IMR-90 (cell line): ENCODE results near the gene ANKFN1. TPM values are rescaled to one million over a fixed set of nuclear protein-coding genes. Genes with fewer than 3 reads are reported as not detected.
A peak's percentile ranks its signal among the peaks of the same experiment; 100 is the strongest.

ENCODE experiments used
- ATAC-seq: fragments of 200-7000 bp; cut with Tn5 transposase; 2 replicates; pipeline ENCODE4 v1.9.1; 2020; ENCODE audit warnings: low read depth, mild to moderate bottlenecking, moderate library complexity
- BruUV-seq: library from RNA; stranded (reverse); fragments of 400-500 nt; replicated peaks from 2 replicates; lab custom pipeline; 2021; lab: Mats Ljungman, UMichigan
- CTCF ChIA-PET: fragments of 300-600 bp; formaldehyde crosslinking; extraction: SDS; loops from one replicate; lab custom pipeline; 2021; ENCODE audit warnings: antibody characterized with exemption; lab: Yijun Ruan, JAX
- POLR2A ChIA-PET: fragments of 300-600 bp; sonication (Branson Sonifier 250); formaldehyde crosslinking; loops from one replicate; lab custom pipeline; 2022; ENCODE audit warnings: antibody characterized with exemption; ENCODE audit not compliant: unreplicated experiment; lab: Charles Lee
- DNase-seq: peaks from one replicate; pipeline ENCODE4 v3.0.0; 2013
- H2AFZ ChIP-seq: replicated peaks from 2 replicates; pipeline ENCODE3; 2013; ENCODE audit warnings: low read length, mild to moderate bottlenecking; ENCODE audit not compliant: poor library complexity
- H2AK5ac ChIP-seq: 2 replicates; pipeline ENCODE4 v1.6.1; 2013; ENCODE audit warnings: low read depth, low read length, inconsistent platforms
- H2AK9ac ChIP-seq: replicated peaks from 2 replicates; pipeline ENCODE3; 2013; ENCODE audit warnings: mild to moderate bottlenecking, low read depth, low read length, moderate library complexity; ENCODE audit not compliant: poor library complexity
- H2BK120ac ChIP-seq: 2 replicates; pipeline ENCODE4 v1.6.1; 2013; ENCODE audit warnings: low read depth, low read length, inconsistent platforms
- H2BK15ac ChIP-seq: 3 replicates; pipeline ENCODE4 v1.6.1; 2013; ENCODE audit warnings: low read depth, low read length, inconsistent platforms
- H2BK20ac ChIP-seq: 2 replicates; pipeline ENCODE4 v1.6.1; 2013; ENCODE audit warnings: low read depth, mild to moderate bottlenecking, inconsistent platforms, low read length, moderate library complexity
- H2BK5ac ChIP-seq: 2 replicates; pipeline ENCODE4 v1.6.1; 2013; ENCODE audit warnings: mild to moderate bottlenecking, low read depth, low read length, inconsistent platforms; ENCODE audit not compliant: poor library complexity, severe bottlenecking
- H3K14ac ChIP-seq: replicated peaks from 2 replicates; pipeline ENCODE4 v1.6.1; 2013; ENCODE audit warnings: low read depth, low read length, inconsistent platforms
- H3K18ac ChIP-seq: 2 replicates; pipeline ENCODE4 v1.6.1; 2013; ENCODE audit warnings: low read depth, low read length, control low read depth
- H3K23ac ChIP-seq: 2 replicates; pipeline ENCODE4 v1.6.1; 2013; ENCODE audit warnings: low read depth, low read length, inconsistent platforms
- H3K27ac ChIP-seq: 2 replicates; pipeline ENCODE4 v1.5.1; 2013; ENCODE audit warnings: mild to moderate bottlenecking, control low read depth, low read length; ENCODE audit not compliant: insufficient read depth
- H3K27me3 ChIP-seq: 2 replicates; pipeline ENCODE4 v1.6.1; 2013; ENCODE audit warnings: low read length; ENCODE audit not compliant: control insufficient read depth, insufficient read depth
- H3K36me3 ChIP-seq: 2 replicates; pipeline ENCODE4 v1.6.1; 2013; ENCODE audit warnings: low read length, mixed read lengths; ENCODE audit not compliant: control insufficient read depth, insufficient read depth
- H3K4ac ChIP-seq: 2 replicates; pipeline ENCODE4 v1.6.1; 2013; ENCODE audit warnings: low read depth, low read length, inconsistent platforms
- H3K4me1 ChIP-seq: 2 replicates; pipeline ENCODE4 v1.6.1; 2013; ENCODE audit warnings: low read length, mixed read lengths; ENCODE audit not compliant: control insufficient read depth, insufficient read depth
- H3K4me2 ChIP-seq: 2 replicates; pipeline ENCODE4 v1.6.1; 2013; ENCODE audit warnings: low read depth, mild to moderate bottlenecking, control low read depth, low read length, moderate library complexity
- H3K4me3 ChIP-seq: 2 replicates; pipeline ENCODE4 v1.5.1; 2013; ENCODE audit warnings: low read depth, mild to moderate bottlenecking, control low read depth, low read length, moderate library complexity; ENCODE audit not compliant: insufficient read depth
- H3K56ac ChIP-seq: 2 replicates; pipeline ENCODE4 v1.6.1; 2013; ENCODE audit warnings: low read length, inconsistent platforms; ENCODE audit not compliant: insufficient read depth; ENCODE audit errors: extremely low read depth
- H3K79me1 ChIP-seq, 2 experiments: 2 replicates each; pipeline ENCODE4 v1.6.1; 2013; ENCODE audit warnings: low read length in 2 of 2, inconsistent platforms in 1 of 2, low read depth in 1 of 2
- H3K9ac ChIP-seq: 2 replicates; pipeline ENCODE4 v1.6.1; 2013; ENCODE audit warnings: low read depth, low read length, control low read depth
- H3K9me1 ChIP-seq: 2 replicates; pipeline ENCODE4 v1.6.1; 2013; ENCODE audit warnings: low read length, inconsistent platforms; ENCODE audit not compliant: insufficient read depth
- H3K9me3 ChIP-seq: 2 replicates; pipeline ENCODE4 v1.6.1; 2013; ENCODE audit warnings: low read length; ENCODE audit not compliant: control insufficient read depth, insufficient read depth
- H4K20me1 ChIP-seq: 2 replicates; pipeline ENCODE4 v1.6.1; 2013; ENCODE audit warnings: low read length, inconsistent platforms; ENCODE audit not compliant: insufficient read depth
- H4K5ac ChIP-seq: 2 replicates; pipeline ENCODE4 v1.6.1; 2013; ENCODE audit warnings: mild to moderate bottlenecking, low read depth, low read length, control low read depth
- H4K8ac ChIP-seq, 2 experiments: 2 replicates each; pipeline ENCODE4 v1.6.1; 2013; ENCODE audit warnings: low read depth in 2 of 2, low read length in 2 of 2, control low read depth in 1 of 2, inconsistent platforms in 1 of 2
- H4K91ac ChIP-seq: 2 replicates; pipeline ENCODE4 v1.6.1; 2013; ENCODE audit warnings: low read depth, low read length, inconsistent platforms; ENCODE audit not compliant: insufficient read depth
- FOS ChIP-seq: fragments of 150-350 bp; IDR thresholded peaks from 2 replicates; pipeline ENCODE4 v1.6.1; 2016; ENCODE audit warnings: low read depth, low read length
- MAZ ChIP-seq: IDR thresholded peaks from 2 replicates; pipeline ENCODE4 v1.6.1; 2012; ENCODE audit warnings: low read depth, mild to moderate bottlenecking, low read length, improper control_type of control experiment, moderate library complexity, borderline replicate concordance
- POLR2A ChIP-seq: IDR thresholded peaks from 2 replicates; pipeline ENCODE4 v1.6.1; 2012; ENCODE audit warnings: mild to moderate bottlenecking, low read depth, low read length
- RAD21 ChIP-seq: IDR thresholded peaks from 2 replicates; pipeline ENCODE4 v1.6.1; 2012; ENCODE audit warnings: low read length, improper control_type of control experiment
- SMC3 ChIP-seq: fragments of 150-350 bp; IDR thresholded peaks from 2 replicates; pipeline ENCODE4 v1.6.1; 2016; ENCODE audit warnings: low read depth, mild to moderate bottlenecking, antibody characterized with exemption, low read length, moderate library complexity
- WGBS, 2 experiments: methylation state at CpG; one replicate each; pipeline versions ENCODE4 v1.1.5 to v1.1.7; 2013; ENCODE audit warnings: missing lambda C conversion rate in 2 of 2; ENCODE audit not compliant: insufficient read length in 1 of 2; ENCODE audit errors: extremely low coverage in 2 of 2; 5-methylcytosine and 5-hydroxymethylcytosine counted together
- dilution Hi-C: fragments of 300-500 bp; cut with HindIII; formaldehyde crosslinking; loops from one replicate; pipeline ENCODE4 v1.14.3; 2018; ENCODE audit warnings: low sequenced_read_pairs; ENCODE audit not compliant: unreplicated experiment
- in situ Hi-C: fragments of 300-500 bp; cut with MboI; formaldehyde crosslinking; loops from 3 replicates; pipeline ENCODE4 v1.14.3; 2019; ENCODE audit warnings: low sequenced_read_pairs, inconsistent platforms, mixed read lengths
- intact Hi-C: fragments of 100-400 bp; cut with micrococcal nuclease; formaldehyde crosslinking; loops from 2 replicates; pipeline ENCODE4 v1.10.0; 2022
- polyA plus RNA-seq, 3 experiments: library from polyadenylated mRNA; depleted of rRNA; stranded (reverse); fragments of >200 nt; gene quantifications; 2 replicates each; pipeline ENCODE4 v1.2.3, GENCODE V29; 2012; ENCODE audit warnings: low replicate concordance in 1 of 3
- total RNA-seq: library from RNA; depleted of rRNA; stranded (reverse); fragments of >200 nt; gene quantifications from 2 replicates; pipeline ENCODE4 v1.2.3, GENCODE V29; 2012

Gene ANKFN1
- total and polyA plus RNA-seq, 2 of the 4 experiments (the other 2 are of a cell fraction), result not detected

- Histone ChIP-seq H3K4me2 (no peak overlapping the region), H3K14ac (no peak overlapping the region), H3K27ac (no peak overlapping the region), H3K18ac (no peak overlapping the region), H3K9me3 (no peaks in the 10 kb centered on the region), H4K20me1 (no peaks in the 10 kb centered on the region), H2AK9ac (no peak overlapping the region), H2BK120ac (no peak overlapping the region), H3K4me3 (no peak overlapping the region), H4K91ac (no peak overlapping the region), H3K4ac (no peak overlapping the region), H2BK15ac (no peak overlapping the region), H3K9me1 (no peaks in the 10 kb centered on the region), H3K79me1 (no peaks in the 10 kb centered on the region), H2BK20ac (no peak overlapping the region), H4K8ac (no peak overlapping the region), H2AK5ac (no peak overlapping the region), H3K4me1 (no peaks in the 10 kb centered on the region), H3K9ac (no peak overlapping the region), H2AFZ (no peak overlapping the region), H3K56ac (no peak overlapping the region), H4K5ac (no peak overlapping the region), H2BK5ac (no peak overlapping the region), H3K27me3 (no peaks in the 10 kb centered on the region; the same call in 1 of the 2 replicates), H3K36me3 (no peaks in the 10 kb centered on the region), H3K23ac (no peak overlapping the region)
- CTCF ChIA-PET, result no interaction called here
- WGBS, 2 experiments, result 89% methylated on average over 2 of the region's 5 CpGs; no CpG with 5 or more reads in 1 of the 2 experiments
- peak; percentile 35; the same call in 1 of the 2 replicates for ATAC-seq
- TF ChIP-seq MAZ (no peak), POLR2A (no peak), FOS (no peak), SMC3 (no peak), RAD21 (no peak)
- intact Hi-C loops, result no loop called here
- peak; percentile 7 for DNase-seq
- dilution Hi-C loops, result no loop called here
- POLR2A ChIA-PET, result no interaction called here
- no TSS peak for BruUV-seq
- in situ Hi-C loops, result no loop called here
Observed at GRCh38 chr17:56481659-56482058, 328.4 kb downstream of the ANKFN1 start.
